OCI-LY1 (cell line): ENCODE measurements around the gene EMID1.

Experiments used
- CTCF ChIP-seq: fragments of 200-600 bp; sonication (generic), shearing (Covaris generic); IDR thresholded peaks from 2 replicates; pipeline ENCODE4 v1.5.1; 2017; ENCODE audit warnings: mild to moderate bottlenecking, antibody characterized with exemption, low read length, moderate library complexity, mixed read lengths
- EZH2 ChIP-seq: fragments of 200-600 bp; sonication (generic), shearing (Covaris generic); IDR thresholded peaks from 2 replicates; pipeline ENCODE4 v1.8.0; 2017; ENCODE audit warnings: borderline replicate concordance, mixed run types, mild to moderate bottlenecking, antibody characterized with exemption, low read length, moderate library complexity, mixed read lengths

GRCh38 chr22:29226351-29226981 lies 20.8 kb downstream of the EMID1 start:
- TF ChIP-seq EZH2: no peak
- no peak for TF ChIP-seq CTCF
